ENCODE results near the gene EP300.

DNA sequence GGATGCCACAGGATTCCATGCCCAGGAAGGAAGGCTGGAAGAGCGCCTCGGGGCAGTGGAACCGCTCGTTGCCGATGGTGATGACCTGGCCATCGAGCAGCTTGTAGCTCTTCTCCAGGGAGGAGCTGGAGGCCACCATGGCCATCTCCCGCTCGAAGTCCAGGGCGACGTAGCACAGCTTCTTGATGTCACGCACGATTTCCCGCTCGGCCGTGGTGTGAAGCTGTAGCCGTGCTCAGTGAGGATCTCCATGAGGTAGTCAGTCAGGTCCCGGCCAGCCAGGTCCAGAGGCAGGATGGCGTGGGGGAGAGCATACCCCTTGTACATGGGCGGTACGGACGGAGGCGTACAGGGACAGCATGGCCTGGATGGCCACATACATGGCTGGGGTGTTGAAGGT lies 17.9 kb upstream of the EP300 start:
- no peak for TF ChIP-seq POLR2A (IDR thresholded peaks at IDR 0.05)
- TF ChIP-seq, protein P1, sequence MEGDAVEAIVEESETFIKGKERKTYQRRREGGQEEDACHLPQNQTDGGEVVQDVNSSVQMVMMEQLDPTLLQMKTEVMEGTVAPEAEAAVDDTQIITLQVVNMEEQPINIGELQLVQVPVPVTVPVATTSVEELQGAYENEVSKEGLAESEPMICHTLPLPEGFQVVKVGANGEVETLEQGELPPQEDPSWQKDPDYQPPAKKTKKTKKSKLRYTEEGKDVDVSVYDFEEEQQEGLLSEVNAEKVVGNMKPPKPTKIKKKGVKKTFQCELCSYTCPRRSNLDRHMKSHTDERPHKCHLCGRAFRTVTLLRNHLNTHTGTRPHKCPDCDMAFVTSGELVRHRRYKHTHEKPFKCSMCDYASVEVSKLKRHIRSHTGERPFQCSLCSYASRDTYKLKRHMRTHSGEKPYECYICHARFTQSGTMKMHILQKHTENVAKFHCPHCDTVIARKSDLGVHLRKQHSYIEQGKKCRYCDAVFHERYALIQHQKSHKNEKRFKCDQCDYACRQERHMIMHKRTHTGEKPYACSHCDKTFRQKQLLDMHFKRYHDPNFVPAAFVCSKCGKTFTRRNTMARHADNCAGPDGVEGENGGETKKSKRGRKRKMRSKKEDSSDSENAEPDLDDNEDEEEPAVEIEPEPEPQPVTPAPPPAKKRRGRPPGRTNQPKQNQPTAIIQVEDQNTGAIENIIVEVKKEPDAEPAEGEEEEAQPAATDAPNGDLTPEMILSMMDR (IDR thresholded peaks at IDR 0.05) = no peak
